OCI-LY7 (cell line): ENCODE results near the gene JAM2. TPM values are rescaled to one million over a fixed set of nuclear protein-coding genes. Genes with fewer than 3 reads are reported as not detected.
A peak's percentile ranks its signal among the peaks of the same experiment; 100 is the strongest.
"Not testable (repeated sequence)": the region's sequence is repeated elsewhere in the genome, so short reads cannot be mapped to it uniquely, and the experiment has no call there.

Source experiments
- BruUV-seq: library from RNA; stranded (reverse); fragments of 400-500 nt; replicated peaks from 2 replicates; lab custom pipeline; 2021; lab: Mats Ljungman, UMichigan
- CTCF ChIA-PET: fragments of 300-600 bp; sonication (Branson Sonifier 250); formaldehyde crosslinking; loops from one replicate; lab custom pipeline; 2022; ENCODE audit warnings: antibody characterized with exemption; ENCODE audit not compliant: unreplicated experiment; lab: Charles Lee
- POLR2A ChIA-PET: fragments of 300-600 bp; sonication (Branson Sonifier 250); formaldehyde crosslinking; loops from one replicate; lab custom pipeline; 2022; ENCODE audit warnings: antibody characterized with exemption; lab: Charles Lee
- DNase-seq: peaks from one replicate; pipeline ENCODE4 v3.0.0-alpha.2; 2015; ENCODE audit warnings: low spot score
- H2AFZ ChIP-seq: fragments of 200-600 bp; sonication (generic), shearing (Covaris generic); 2 replicates; pipeline ENCODE4 v1.6.1; 2014; ENCODE audit warnings: mild to moderate bottlenecking, antibody characterized with exemption, low read length, moderate library complexity
- H3K27ac ChIP-seq: fragments of 200-600 bp; sonication (generic); 2 replicates; pipeline ENCODE4 v1.5.1; 2014; ENCODE audit warnings: mixed run types, low read depth, mild to moderate bottlenecking, moderate library complexity, low read length, inconsistent platforms; ENCODE audit not compliant: poor library complexity, severe bottlenecking
- H3K36me3 ChIP-seq: fragments of 200-600 bp; sonication (generic); 2 replicates; pipeline ENCODE4 v1.6.1; 2014; ENCODE audit warnings: mild to moderate bottlenecking, antibody characterized with exemption, low read length, moderate library complexity, mixed read lengths; ENCODE audit not compliant: insufficient read depth
- H3K4me1 ChIP-seq: fragments of 200-600 bp; sonication (generic); 2 replicates; pipeline ENCODE4 v1.5.1; 2014; ENCODE audit warnings: mild to moderate bottlenecking, low read length; ENCODE audit not compliant: insufficient read depth, poor library complexity, severe bottlenecking
- H3K4me2 ChIP-seq: fragments of 200-600 bp; sonication (generic); 2 replicates; pipeline ENCODE4 v1.6.1; 2014; ENCODE audit warnings: mild to moderate bottlenecking, low read length
- H3K4me3 ChIP-seq: fragments of 200-600 bp; sonication (generic); 2 replicates; pipeline ENCODE4 v1.5.1; 2014; ENCODE audit warnings: mild to moderate bottlenecking, low read depth, low read length; ENCODE audit not compliant: poor library complexity, severe bottlenecking
- H3K79me2 ChIP-seq: fragments of 200-600 bp; sonication (generic); 2 replicates; pipeline ENCODE4 v1.6.1; 2016; ENCODE audit warnings: low read depth, mild to moderate bottlenecking, low read length, moderate library complexity, mixed read lengths; ENCODE audit not compliant: insufficient read depth
- H3K9me2 ChIP-seq: fragments of 200-600 bp; sonication (generic); 2 replicates; pipeline ENCODE4 v1.6.1; 2016; ENCODE audit warnings: mild to moderate bottlenecking, low read length, mixed read lengths; ENCODE audit not compliant: insufficient read depth
- H3K9me3 ChIP-seq: fragments of 200-600 bp; sonication (generic); 2 replicates; pipeline ENCODE4 v1.6.1; 2014; ENCODE audit warnings: mild to moderate bottlenecking, mixed run types, low read length, mixed read lengths
- H4K20me1 ChIP-seq: fragments of 200-600 bp; sonication (generic); 2 replicates; pipeline ENCODE4 v1.6.1; 2014; ENCODE audit warnings: mild to moderate bottlenecking, antibody characterized with exemption, low read length, moderate library complexity, mixed read lengths; ENCODE audit not compliant: insufficient read depth
- EZH2phosphoT487 ChIP-seq: fragments of 200-600 bp; sonication (generic); IDR thresholded peaks from 2 replicates; pipeline ENCODE4 v1.6.1; 2018; ENCODE audit warnings: low read depth, borderline replicate concordance, mild to moderate bottlenecking, mixed run types, antibody characterized with exemption, low read length, moderate library complexity, mixed read lengths
- intact Hi-C: fragments of 100-400 bp; cut with micrococcal nuclease; formaldehyde crosslinking; loops from one replicate; pipeline ENCODE4 v1.10.0; 2022; ENCODE audit not compliant: unreplicated experiment
- total RNA-seq, 2 experiments: library from RNA; depleted of rRNA in 1 of 2; stranded (reverse); fragments of >200 nt in 1 of 2; shearing (Covaris generic) in 1 of 2; gene quantifications; 2 replicates each; pipeline ENCODE4 v1.2.3, GENCODE V29; 2014 to 2022
- TF ChIP-seq, protein P1 (sequence below): fragments of 200-600 bp; sonication (generic); conservative IDR thresholded peaks from 2 replicates; pipeline ENCODE4 v1.5.1; 2014; ENCODE audit warnings: mild to moderate bottlenecking, antibody characterized with exemption, low read length, moderate library complexity, mixed read lengths

JAM2 gene
- total RNA-seq, 2 experiments from 2014 or later = 1.2 to 1.4 TPM

DNA sequence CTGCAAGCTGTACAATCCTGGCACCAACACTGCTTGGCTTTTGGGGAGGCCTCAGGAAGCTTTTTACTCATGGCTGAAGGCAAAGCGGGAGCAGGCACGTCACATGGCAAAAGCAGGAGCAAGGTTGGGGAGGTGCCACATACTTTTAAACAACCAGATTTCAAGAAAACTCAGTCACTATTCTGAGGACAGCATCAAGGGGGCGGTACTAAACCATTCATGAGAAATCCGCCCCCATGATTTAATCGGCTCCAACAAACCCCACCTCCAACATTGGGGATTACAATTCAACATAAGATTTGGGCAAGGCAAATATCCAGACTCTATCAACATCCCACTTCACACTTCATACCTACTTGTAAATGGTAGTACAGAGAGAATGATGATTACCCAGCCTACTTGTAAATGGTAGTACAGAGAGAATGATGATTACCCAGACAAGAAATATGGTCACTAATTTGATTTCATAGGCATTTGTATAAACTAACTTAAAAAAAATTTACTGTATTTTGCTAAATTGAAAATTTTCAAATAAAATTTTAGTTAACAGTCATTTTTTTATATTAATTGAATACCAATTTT lies 70.7 kb downstream of the JAM2 start:
- TF ChIP-seq, protein P1, sequence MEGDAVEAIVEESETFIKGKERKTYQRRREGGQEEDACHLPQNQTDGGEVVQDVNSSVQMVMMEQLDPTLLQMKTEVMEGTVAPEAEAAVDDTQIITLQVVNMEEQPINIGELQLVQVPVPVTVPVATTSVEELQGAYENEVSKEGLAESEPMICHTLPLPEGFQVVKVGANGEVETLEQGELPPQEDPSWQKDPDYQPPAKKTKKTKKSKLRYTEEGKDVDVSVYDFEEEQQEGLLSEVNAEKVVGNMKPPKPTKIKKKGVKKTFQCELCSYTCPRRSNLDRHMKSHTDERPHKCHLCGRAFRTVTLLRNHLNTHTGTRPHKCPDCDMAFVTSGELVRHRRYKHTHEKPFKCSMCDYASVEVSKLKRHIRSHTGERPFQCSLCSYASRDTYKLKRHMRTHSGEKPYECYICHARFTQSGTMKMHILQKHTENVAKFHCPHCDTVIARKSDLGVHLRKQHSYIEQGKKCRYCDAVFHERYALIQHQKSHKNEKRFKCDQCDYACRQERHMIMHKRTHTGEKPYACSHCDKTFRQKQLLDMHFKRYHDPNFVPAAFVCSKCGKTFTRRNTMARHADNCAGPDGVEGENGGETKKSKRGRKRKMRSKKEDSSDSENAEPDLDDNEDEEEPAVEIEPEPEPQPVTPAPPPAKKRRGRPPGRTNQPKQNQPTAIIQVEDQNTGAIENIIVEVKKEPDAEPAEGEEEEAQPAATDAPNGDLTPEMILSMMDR = peak; percentile 25; the same call in 1 of the 2 replicates
- TF ChIP-seq EZH2phosphoT487 = no peak
- intact Hi-C loops = loop anchor here (5.0 to 10.0 kb wide), 2 partner anchors 93 to 285 kb away; no protein-coding TSS in a partner anchor

DNA sequence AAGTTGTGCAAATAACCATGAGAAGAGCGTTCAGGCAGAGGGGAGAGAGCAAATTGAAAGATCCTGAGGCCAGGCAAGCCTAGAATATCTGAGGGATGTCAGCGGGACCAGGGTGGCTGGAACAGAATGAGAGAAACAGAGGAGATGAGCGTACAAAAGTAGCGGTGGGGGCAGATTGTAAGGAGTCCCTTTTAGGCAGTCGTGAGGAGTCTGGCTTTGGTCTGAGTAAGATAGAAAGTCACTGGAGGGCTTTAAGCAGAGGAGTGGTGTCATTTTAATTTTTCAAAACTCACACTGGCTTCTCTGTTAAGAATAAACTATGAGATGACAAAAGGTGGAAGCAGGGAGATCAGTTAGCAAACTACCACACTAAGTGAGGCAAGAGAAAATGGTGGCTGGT lies 71.5 kb downstream of the JAM2 start:
- no peak overlapping the region for H3K27ac ChIP-seq
- DNase-seq = no peak
- H3K9me2 ChIP-seq = no peaks in the 10 kb centered on the region
- TF ChIP-seq, protein P1 = no peak
- no peak for TF ChIP-seq EZH2phosphoT487
- H4K20me1 ChIP-seq = no peaks in the 10 kb centered on the region
- CTCF ChIA-PET = no interaction called here
- no peak overlapping the region for H3K4me2 ChIP-seq
- H3K4me3 ChIP-seq = no peak overlapping the region
- no peaks in the 10 kb centered on the region for H3K4me1 ChIP-seq
- intact Hi-C loops = loop anchor here (10.0 kb wide), 1 partner anchor 286 kb away; no protein-coding TSS in a partner anchor
- POLR2A ChIA-PET = interaction anchor here (0.5 to 1.1 kb wide), 3 partner anchors 26 to 147 kb away, joined by 3 read pairs; no protein-coding TSS in a partner anchor
- no peaks in the 10 kb centered on the region for H3K79me2 ChIP-seq
- no peak overlapping the region for H2AFZ ChIP-seq
- no TSS peak for BruUV-seq
- H3K9me3 ChIP-seq = no peaks in the 10 kb centered on the region
- no peaks in the 10 kb centered on the region for H3K36me3 ChIP-seq

More for the DNA sequence above, 70.7 kb downstream of the JAM2 start:
- Histone ChIP-seq H3K9me3 (no peaks in the 10 kb centered on the region), H3K9me2 (no peaks in the 10 kb centered on the region), H4K20me1 (no peaks in the 10 kb centered on the region), H3K27ac (no peak overlapping the region), H3K4me1 (no peaks in the 10 kb centered on the region), H3K4me3 (no peak overlapping the region), H3K79me2 (no peaks in the 10 kb centered on the region), H2AFZ (no peak overlapping the region), H3K36me3 (no peaks in the 10 kb centered on the region), H3K4me2 (no peak overlapping the region)
- POLR2A ChIA-PET = interaction anchor here (1.0 kb wide), 1 partner anchor 39 kb away, joined by 3 read pairs; no protein-coding TSS in a partner anchor
- no peak for DNase-seq
- CTCF ChIA-PET = no interaction called here
- no TSS peak for BruUV-seq

DNA sequence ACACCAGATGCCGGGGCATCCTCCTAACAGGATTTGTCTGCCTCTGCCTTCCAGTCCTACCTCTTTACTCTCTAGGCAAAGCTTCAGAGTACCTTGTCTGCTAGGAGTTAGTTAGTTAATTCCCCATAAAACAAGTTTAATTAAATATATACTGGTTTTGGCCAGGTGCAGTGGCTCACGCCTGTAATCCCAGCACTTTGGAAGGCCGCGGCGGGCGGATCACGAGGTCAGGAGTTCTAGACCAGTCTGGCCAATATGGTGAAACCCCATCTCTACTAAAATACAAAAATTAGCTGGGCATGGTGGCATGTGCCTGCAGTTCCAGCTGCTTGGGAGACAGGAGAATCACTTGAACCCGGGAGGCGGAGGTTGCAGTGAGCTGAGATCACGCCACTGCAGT lies 75.0 kb downstream of the JAM2 start:
- H3K4me3 ChIP-seq, H3K9me2 ChIP-seq, H3K9me3 ChIP-seq, H3K79me2 ChIP-seq, H4K20me1 ChIP-seq, CTCF ChIA-PET, H2AFZ ChIP-seq, DNase-seq, H3K4me1 ChIP-seq, BruUV-seq, H3K4me2 ChIP-seq, POLR2A ChIA-PET, H3K27ac ChIP-seq: not testable (repeated sequence)
- H3K36me3 ChIP-seq = peaks cover 13% of the 10 kb centered on the region; the same call in 1 of the 2 replicates
- intact Hi-C loops = loop anchor here (10.0 kb wide), 1 partner anchor 289 kb away; no protein-coding TSS in a partner anchor
